Measurements from ENCODE around the gene ZBTB44. TPM values are rescaled to one million over a fixed set of nuclear protein-coding genes. Genes with fewer than 3 reads are reported as not detected.
"Not testable (repeated sequence)": the region's sequence is repeated elsewhere in the genome, so short reads cannot be mapped to it uniquely, and the experiment has no call there.

ZBTB44 gene
- total RNA-seq, 1 experiment from 2014 or later: 32.5 TPM

DNA sequence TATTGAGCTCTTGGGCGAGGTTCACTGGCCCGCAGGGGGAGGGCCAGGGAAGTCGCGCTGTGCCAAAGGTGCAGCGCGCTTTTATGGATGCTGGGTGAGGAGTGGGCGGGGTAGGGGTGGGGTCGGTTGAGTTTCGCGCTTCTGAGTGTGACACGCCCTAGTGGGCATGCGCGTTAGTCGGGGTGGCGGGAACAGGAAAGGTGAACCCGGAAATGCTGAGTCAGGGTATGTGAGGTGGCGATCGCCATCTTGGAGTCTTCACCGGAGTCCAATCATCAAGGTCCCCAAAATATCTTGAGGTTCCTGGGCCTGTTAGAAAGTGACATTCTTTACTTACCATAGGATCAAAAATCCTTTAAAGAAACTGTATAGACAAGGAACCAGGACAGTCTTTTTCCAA is 16.7 kb upstream of the ZBTB44 start:
- intact Hi-C loops (cut with micrococcal nuclease); DNase-seq (ENCODE audit: low read depth, low spot score); H3K36me3 ChIP-seq (ENCODE audit: control insufficient read depth in 1 of 2, insufficient read depth in 2 of 2, low read length in 2 of 2); CTCF ChIA-PET; H3K9ac ChIP-seq (ENCODE audit: low read length); POLR2A ChIA-PET; H3K4me3 ChIP-seq (replicated peaks in 1 of 2; ENCODE audit: low read depth in 1 of 2, low read length in 2 of 2); H3K4me2 ChIP-seq (ENCODE audit: low read length); H3K79me2 ChIP-seq (ENCODE audit: insufficient read depth, low read length); H3K27ac ChIP-seq (ENCODE audit: low read depth, low read length); BruUV-seq (replicated peaks); H3K9me3 ChIP-seq (ENCODE audit: control insufficient read depth in 1 of 2, insufficient read depth in 1 of 2, low read depth in 1 of 2, low read length in 2 of 2); H3K9me2 ChIP-seq (ENCODE audit: insufficient read depth); RAD21 ChIA-PET (ENCODE audit: low non-redundant PET in 1 of 2, low total read pairs in 2 of 2, uncharacterized antibody in 2 of 2, unreplicated experiment in 2 of 2); H4K20me1 ChIP-seq (ENCODE audit: insufficient read depth); H2AFZ ChIP-seq (ENCODE audit: low read depth, low read length, poor library complexity, severe bottlenecking); ATAC-seq; H3K4me1 ChIP-seq (ENCODE audit: control insufficient read depth in 1 of 2, insufficient read depth in 2 of 2, low read length in 2 of 2); H3K27me3 ChIP-seq (ENCODE audit: insufficient read depth, low read length): not testable (repeated sequence)

DNA sequence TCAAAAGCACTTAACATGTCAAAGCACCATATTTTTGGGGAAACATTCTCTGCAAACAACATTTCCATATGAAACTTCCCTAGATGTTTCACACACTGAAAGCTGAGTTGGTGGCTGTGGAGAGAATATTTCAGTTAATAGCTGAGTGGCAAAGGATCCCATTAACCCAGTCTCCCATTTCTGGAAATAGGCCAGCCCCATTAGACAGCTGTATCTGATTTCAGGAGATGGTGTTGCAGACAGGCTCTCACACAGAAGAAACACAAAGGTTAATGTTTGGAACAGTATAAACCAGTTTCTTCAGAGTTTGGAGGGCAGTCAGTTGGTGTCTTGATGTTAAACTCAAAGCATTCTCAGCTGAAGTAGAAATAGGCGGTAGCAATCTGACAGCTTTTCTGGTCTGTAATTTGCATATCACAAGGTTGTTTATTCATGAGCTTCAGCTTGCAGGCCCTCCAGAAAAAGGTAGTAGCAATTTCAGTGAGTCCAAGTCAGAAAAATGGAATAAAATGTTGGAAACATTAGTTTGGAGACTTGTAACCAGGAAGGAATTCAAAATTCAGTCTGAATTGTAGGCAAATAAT is 15.5 kb upstream of the ZBTB44 start:
- Histone ChIP-seq H3K4me1 (ENCODE audit: control insufficient read depth in 1 of 2, insufficient read depth in 2 of 2, low read length in 2 of 2) (no peaks in the 10 kb centered on the region), H3K4me3 (replicated peaks in 1 of 2; ENCODE audit: low read depth in 1 of 2, low read length in 2 of 2) (no peak overlapping the region), H3K9me3 (ENCODE audit: control insufficient read depth in 1 of 2, insufficient read depth in 1 of 2, low read depth in 1 of 2, low read length in 2 of 2) (no peaks in the 10 kb centered on the region), H2AFZ (ENCODE audit: low read depth, low read length, poor library complexity, severe bottlenecking) (no peak overlapping the region), H3K4me2 (ENCODE audit: low read length) (no peak overlapping the region), H3K27me3 (ENCODE audit: insufficient read depth, low read length) (no peaks in the 10 kb centered on the region), H4K20me1 (ENCODE audit: insufficient read depth) (no peaks in the 10 kb centered on the region), H3K9ac (ENCODE audit: low read length) (no peak overlapping the region), H3K27ac (ENCODE audit: low read depth, low read length) (no peak overlapping the region), H3K79me2 (ENCODE audit: insufficient read depth, low read length) (no peaks in the 10 kb centered on the region), H3K9me2 (ENCODE audit: insufficient read depth) (no peaks in the 10 kb centered on the region), H3K36me3 (ENCODE audit: control insufficient read depth in 1 of 2, insufficient read depth in 2 of 2, low read length in 2 of 2) (no peaks in the 10 kb centered on the region)
- TF ChIP-seq, protein P1, sequence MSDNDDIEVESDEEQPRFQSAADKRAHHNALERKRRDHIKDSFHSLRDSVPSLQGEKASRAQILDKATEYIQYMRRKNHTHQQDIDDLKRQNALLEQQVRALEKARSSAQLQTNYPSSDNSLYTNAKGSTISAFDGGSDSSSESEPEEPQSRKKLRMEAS (IDR thresholded peaks at IDR 0.05): no peak
- TF ChIP-seq EZH2 (IDR thresholded peaks at IDR 0.05) (no peak), ZFX (IDR thresholded peaks at IDR 0.05) (no peak), CEBPB (IDR thresholded peaks at IDR 0.05; ENCODE audit: low read depth) (no peak), SP1 (IDR thresholded peaks at IDR 0.05; ENCODE audit: low read depth) (no peak), EGR1 (IDR thresholded peaks at IDR 0.05; ENCODE audit: low read depth) (no peak), POLR2A (IDR thresholded peaks at IDR 0.05; ENCODE audit: borderline replicate concordance, extremely low read depth, insufficient read depth, insufficient read length) (no peak), ZNF274 (IDR thresholded peaks at IDR 0.05; ENCODE audit: low read depth, low read length) (no peak), RAD21 (IDR thresholded peaks at IDR 0.05; ENCODE audit: low read depth) (no peak), CBX3 (IDR thresholded peaks at IDR 0.05; ENCODE audit: low read depth) (no peak), SRF (IDR thresholded peaks at IDR 0.05; ENCODE audit: low read depth) (no peak), ELF1 (IDR thresholded peaks at IDR 0.05; ENCODE audit: borderline replicate concordance, low read depth) (no peak), SIN3A (IDR thresholded peaks at IDR 0.05; ENCODE audit: low read depth) (no peak), JUND (IDR thresholded peaks at IDR 0.05) (no peak), FOSL1 (IDR thresholded peaks at IDR 0.05; ENCODE audit: low read depth) (no peak)
- TF ChIP-seq, protein P2, sequence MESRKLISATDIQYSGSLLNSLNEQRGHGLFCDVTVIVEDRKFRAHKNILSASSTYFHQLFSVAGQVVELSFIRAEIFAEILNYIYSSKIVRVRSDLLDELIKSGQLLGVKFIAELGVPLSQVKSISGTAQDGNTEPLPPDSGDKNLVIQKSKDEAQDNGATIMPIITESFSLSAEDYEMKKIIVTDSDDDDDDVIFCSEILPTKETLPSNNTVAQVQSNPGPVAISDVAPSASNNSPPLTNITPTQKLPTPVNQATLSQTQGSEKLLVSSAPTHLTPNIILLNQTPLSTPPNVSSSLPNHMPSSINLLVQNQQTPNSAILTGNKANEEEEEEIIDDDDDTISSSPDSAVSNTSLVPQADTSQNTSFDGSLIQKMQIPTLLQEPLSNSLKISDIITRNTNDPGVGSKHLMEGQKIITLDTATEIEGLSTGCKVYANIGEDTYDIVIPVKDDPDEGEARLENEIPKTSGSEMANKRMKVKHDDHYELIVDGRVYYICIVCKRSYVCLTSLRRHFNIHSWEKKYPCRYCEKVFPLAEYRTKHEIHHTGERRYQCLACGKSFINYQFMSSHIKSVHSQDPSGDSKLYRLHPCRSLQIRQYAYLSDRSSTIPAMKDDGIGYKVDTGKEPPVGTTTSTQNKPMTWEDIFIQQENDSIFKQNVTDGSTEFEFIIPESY (IDR thresholded peaks at IDR 0.05; ENCODE audit: extremely low read depth, insufficient replicate concordance, low read length): no peak
- TF ChIP-seq, protein P3, sequence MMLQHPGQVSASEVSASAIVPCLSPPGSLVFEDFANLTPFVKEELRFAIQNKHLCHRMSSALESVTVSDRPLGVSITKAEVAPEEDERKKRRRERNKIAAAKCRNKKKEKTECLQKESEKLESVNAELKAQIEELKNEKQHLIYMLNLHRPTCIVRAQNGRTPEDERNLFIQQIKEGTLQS (IDR thresholded peaks at IDR 0.05): no peak
- TF ChIP-seq, protein P4, sequence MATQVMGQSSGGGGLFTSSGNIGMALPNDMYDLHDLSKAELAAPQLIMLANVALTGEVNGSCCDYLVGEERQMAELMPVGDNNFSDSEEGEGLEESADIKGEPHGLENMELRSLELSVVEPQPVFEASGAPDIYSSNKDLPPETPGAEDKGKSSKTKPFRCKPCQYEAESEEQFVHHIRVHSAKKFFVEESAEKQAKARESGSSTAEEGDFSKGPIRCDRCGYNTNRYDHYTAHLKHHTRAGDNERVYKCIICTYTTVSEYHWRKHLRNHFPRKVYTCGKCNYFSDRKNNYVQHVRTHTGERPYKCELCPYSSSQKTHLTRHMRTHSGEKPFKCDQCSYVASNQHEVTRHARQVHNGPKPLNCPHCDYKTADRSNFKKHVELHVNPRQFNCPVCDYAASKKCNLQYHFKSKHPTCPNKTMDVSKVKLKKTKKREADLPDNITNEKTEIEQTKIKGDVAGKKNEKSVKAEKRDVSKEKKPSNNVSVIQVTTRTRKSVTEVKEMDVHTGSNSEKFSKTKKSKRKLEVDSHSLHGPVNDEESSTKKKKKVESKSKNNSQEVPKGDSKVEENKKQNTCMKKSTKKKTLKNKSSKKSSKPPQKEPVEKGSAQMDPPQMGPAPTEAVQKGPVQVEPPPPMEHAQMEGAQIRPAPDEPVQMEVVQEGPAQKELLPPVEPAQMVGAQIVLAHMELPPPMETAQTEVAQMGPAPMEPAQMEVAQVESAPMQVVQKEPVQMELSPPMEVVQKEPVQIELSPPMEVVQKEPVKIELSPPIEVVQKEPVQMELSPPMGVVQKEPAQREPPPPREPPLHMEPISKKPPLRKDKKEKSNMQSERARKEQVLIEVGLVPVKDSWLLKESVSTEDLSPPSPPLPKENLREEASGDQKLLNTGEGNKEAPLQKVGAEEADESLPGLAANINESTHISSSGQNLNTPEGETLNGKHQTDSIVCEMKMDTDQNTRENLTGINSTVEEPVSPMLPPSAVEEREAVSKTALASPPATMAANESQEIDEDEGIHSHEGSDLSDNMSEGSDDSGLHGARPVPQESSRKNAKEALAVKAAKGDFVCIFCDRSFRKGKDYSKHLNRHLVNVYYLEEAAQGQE (IDR thresholded peaks at IDR 0.05; ENCODE audit: low read depth): no peak
- RAD21 ChIA-PET (ENCODE audit: low non-redundant PET in 1 of 2, low total read pairs in 2 of 2, uncharacterized antibody in 2 of 2, unreplicated experiment in 2 of 2): no interaction called here
- intact Hi-C loops (cut with micrococcal nuclease): no loop called here
- CTCF ChIA-PET: no interaction called here
- BruUV-seq (replicated peaks): no TSS peak
- POLR2A ChIA-PET: no interaction called here
- no peak for DNase-seq (ENCODE audit: low read depth, low spot score)
- no peak for ATAC-seq
